Natural killer cell (primary cell): ENCODE measurements around the gene APOBR. TPM values are rescaled to one million over a fixed set of nuclear protein-coding genes. Genes with fewer than 3 reads are reported as not detected.
"Not testable (repeated sequence)": the region's sequence is repeated elsewhere in the genome, so short reads cannot be mapped to it uniquely, and the experiment has no call there.

Experiments used
- ATAC-seq, 3 donors: fragments of 150-1000 bp in 2 of 3; fragments of 200-7000 bp in 1 of 3; cut with Tn5 transposase; 1 replicate in 1 of 3; 2 replicates in 2 of 3; pipeline ENCODE4 v1.10.0; 2021; ENCODE audit warnings: mild to moderate bottlenecking in 2 of 3, moderate library complexity in 2 of 3
- DNase-seq, 2 donors: peaks; one replicate each; pipeline versions ENCODE4 v3.0.0 to v3.0.0-alpha.2; 2013 to 2021; ENCODE audit warnings: mixed read lengths in 1 of 2
- H3K27ac ChIP-seq: one replicate; pipeline ENCODE4 v1.5.1; 2013; ENCODE audit warnings: mild to moderate bottlenecking, low read length
- H3K27me3 ChIP-seq: one replicate; pipeline ENCODE4 v1.6.1; 2013; ENCODE audit warnings: low read length; ENCODE audit not compliant: control insufficient read depth, insufficient read depth
- H3K36me3 ChIP-seq: one replicate; pipeline ENCODE4 v1.6.1; 2013; ENCODE audit warnings: low read length; ENCODE audit not compliant: control insufficient read depth, insufficient read depth
- H3K4me1 ChIP-seq: one replicate; pipeline ENCODE4 v1.6.1; 2013; ENCODE audit warnings: low read length; ENCODE audit not compliant: control insufficient read depth, insufficient read depth
- H3K4me3 ChIP-seq: one replicate; pipeline ENCODE4 v1.5.1; 2013; ENCODE audit warnings: low read length
- H3K9me3 ChIP-seq: one replicate; pipeline ENCODE4 v1.6.1; 2013; ENCODE audit warnings: low read length; ENCODE audit not compliant: control insufficient read depth, insufficient read depth
- H3K27ac Mint-ChIP-seq, 2 donors: one replicate each; pipeline ENCODE4 v1.8.0; 2022; ENCODE audit warnings: mild to moderate bottlenecking in 2 of 2, mixed read lengths in 2 of 2, moderate library complexity in 1 of 2
- H3K27me3 Mint-ChIP-seq, 2 donors: one replicate each; pipeline ENCODE4 v1.8.0; 2022; ENCODE audit warnings: low read depth in 2 of 2, mixed read lengths in 2 of 2
- H3K36me3 Mint-ChIP-seq: one replicate; pipeline ENCODE4 v1.8.0; 2022; ENCODE audit warnings: mixed read lengths
- H3K4me1 Mint-ChIP-seq, 2 donors: one replicate each; pipeline ENCODE4 v1.8.0; 2022; ENCODE audit warnings: mixed read lengths in 2 of 2
- H3K4me3 Mint-ChIP-seq: one replicate; pipeline ENCODE4 v1.8.0; 2022; ENCODE audit warnings: mild to moderate bottlenecking, moderate library complexity, mixed read lengths
- H3K9me3 Mint-ChIP-seq, 2 donors: one replicate each; pipeline ENCODE4 v1.8.0; 2022; ENCODE audit warnings: mixed read lengths in 2 of 2
- WGBS: methylation state at CpG from one replicate; pipeline ENCODE4 v1.1.7; 2013; ENCODE audit warnings: missing lambda C conversion rate; ENCODE audit not compliant: insufficient coverage; 5-methylcytosine and 5-hydroxymethylcytosine counted together
- intact Hi-C: fragments of 100-400 bp; cut with micrococcal nuclease; formaldehyde crosslinking; loops from one replicate; pipeline ENCODE4 v1.14.2; 2022
- total RNA-seq, 4 donors: library from RNA; stranded (reverse); fragments of 120-200 nt in 1 of 4; gene quantifications; one replicate each; pipeline versions ENCODE4 v1.2.3 to v1.2.4, GENCODE V29; 2013 to 2022
- TF ChIP-seq, protein P1 (sequence below): fragments of 200-600 bp; IDR thresholded peaks from one replicate; pipeline ENCODE4 v1.8.0; 2022; ENCODE audit warnings: antibody characterized with exemption

The APOBR gene, protein sequence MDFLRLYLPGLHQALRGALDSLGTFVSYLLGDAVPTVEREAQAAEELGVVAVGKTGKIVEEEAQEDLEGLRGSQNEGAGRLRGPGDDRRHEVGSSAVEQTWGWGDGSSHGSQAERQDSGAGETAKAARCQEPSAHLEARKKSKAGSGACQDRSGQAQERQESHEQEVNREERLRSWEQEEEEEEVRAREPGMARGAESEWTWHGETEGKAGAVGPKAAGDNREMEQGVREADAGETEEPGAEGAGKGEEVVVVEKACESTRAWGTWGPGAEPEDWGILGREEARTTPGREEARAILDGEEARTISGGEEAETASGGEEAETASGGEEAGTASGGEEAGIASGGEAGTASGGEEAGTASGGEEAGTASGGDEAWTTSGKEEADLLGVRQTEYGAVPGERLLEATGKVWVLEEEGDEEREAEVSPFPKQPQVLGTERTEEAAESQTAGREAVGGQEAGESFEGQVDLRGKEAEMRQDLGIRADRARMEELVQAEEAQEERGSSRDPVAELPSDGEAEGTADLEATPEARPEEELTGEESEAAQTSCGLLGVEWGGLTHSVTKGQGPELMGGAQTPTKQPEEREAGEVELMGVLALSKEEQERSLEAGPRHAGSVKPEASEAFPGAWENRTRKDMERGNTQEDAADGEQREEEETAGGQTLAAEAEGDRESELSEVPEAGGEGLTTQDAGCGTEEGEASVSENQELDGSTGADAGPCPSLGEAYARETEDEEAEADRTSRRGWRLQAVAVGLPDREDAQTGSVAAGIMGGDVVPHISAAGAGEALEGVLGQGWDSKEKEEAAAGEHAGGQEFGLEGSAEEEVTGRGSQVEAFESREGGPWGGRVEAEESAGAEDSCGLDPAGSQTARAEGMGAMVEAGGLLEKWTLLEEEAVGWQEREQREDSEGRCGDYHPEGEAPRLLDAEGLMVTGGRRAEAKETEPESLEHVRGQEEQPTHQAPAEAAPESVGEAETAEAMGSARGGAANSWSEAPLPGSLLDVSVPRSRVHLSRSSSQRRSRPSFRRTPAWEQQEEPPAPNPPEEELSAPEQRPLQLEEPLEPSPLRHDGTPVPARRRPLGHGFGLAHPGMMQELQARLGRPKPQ
- 10 to 100 TPM; 64.9 to 84.8 (median 83.0) TPM for total RNA-seq
- total RNA-seq (2013) = 29.2 TPM

DNA sequence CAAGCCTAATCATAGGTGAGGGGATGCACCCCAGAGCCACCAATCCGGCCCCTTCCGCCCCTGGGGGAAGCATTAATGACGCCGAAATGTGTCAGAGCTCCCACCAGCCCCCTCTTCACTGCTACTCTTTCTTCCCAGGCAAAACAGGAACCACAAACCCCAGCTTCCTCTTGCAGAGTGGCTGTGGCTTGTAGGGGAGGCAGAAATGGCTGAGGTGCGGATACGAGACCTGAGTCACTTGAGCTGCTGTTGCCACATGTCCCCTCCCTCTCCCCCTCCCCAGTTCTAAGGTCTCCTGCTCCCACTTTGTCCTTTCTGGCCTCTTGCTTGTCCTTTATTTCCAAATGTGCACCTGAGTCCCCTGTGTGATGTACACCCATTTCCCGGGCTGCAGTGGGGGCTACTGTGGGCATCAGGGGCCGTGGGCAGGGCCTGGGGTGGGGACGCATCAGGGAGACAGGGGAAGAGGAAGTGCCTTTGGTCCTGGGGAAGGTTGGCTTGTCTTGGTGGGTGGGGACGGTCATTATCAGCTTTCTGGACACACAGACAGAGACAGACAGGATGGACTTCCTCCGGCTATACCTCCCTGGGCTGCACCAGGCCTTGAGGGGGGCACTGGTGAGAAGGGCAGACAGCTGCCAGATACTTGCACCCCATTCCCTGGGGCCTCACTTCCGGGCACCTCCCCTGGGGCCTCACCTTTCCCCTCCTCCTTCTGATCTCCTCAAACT, at the start of gene APOBR:
Gene APOBR (plus strand): TSS at position 523 of the 731 bp plus-strand sequence. CDS start 39 bp downstream, at position 562.
- Mint-ChIP-seq H3K36me3 (no peaks in the 10 kb centered on the region), H3K4me3 (peak within 1 kb of the TSS; percentile 99), H3K4me1 (peaks cover 51 to 78% of the 10 kb centered on the region in 2 donors), H3K27me3 (no peaks in the 10 kb centered on the region), H3K27ac (peak within 1 kb of the TSS; percentile 98 to 100), H3K9me3 (no peaks in the 10 kb centered on the region)
- TF ChIP-seq, protein P1, sequence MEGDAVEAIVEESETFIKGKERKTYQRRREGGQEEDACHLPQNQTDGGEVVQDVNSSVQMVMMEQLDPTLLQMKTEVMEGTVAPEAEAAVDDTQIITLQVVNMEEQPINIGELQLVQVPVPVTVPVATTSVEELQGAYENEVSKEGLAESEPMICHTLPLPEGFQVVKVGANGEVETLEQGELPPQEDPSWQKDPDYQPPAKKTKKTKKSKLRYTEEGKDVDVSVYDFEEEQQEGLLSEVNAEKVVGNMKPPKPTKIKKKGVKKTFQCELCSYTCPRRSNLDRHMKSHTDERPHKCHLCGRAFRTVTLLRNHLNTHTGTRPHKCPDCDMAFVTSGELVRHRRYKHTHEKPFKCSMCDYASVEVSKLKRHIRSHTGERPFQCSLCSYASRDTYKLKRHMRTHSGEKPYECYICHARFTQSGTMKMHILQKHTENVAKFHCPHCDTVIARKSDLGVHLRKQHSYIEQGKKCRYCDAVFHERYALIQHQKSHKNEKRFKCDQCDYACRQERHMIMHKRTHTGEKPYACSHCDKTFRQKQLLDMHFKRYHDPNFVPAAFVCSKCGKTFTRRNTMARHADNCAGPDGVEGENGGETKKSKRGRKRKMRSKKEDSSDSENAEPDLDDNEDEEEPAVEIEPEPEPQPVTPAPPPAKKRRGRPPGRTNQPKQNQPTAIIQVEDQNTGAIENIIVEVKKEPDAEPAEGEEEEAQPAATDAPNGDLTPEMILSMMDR = no peak
- Histone ChIP-seq H3K27ac (peak within 1 kb of the TSS; percentile 96), H3K9me3 (no peaks in the 10 kb centered on the region), H3K4me1 (peaks cover 87% of the 10 kb centered on the region), H3K4me3 (peak within 1 kb of the TSS; percentile 48), H3K36me3 (peaks cover 20% of the 10 kb centered on the region), H3K27me3 (no peaks in the 10 kb centered on the region)
- intact Hi-C loops = loop anchor here (1.0 to 10.0 kb wide), 3 partner anchors 55 to 353 kb away; no protein-coding TSS in a partner anchor
- DNase-seq (peak; percentile 79 to 95), ATAC-seq (peak; percentile 71 to 86 (median 80))
- under 1% methylated on average over 12 of the region's 12 CpGs for WGBS

DNA sequence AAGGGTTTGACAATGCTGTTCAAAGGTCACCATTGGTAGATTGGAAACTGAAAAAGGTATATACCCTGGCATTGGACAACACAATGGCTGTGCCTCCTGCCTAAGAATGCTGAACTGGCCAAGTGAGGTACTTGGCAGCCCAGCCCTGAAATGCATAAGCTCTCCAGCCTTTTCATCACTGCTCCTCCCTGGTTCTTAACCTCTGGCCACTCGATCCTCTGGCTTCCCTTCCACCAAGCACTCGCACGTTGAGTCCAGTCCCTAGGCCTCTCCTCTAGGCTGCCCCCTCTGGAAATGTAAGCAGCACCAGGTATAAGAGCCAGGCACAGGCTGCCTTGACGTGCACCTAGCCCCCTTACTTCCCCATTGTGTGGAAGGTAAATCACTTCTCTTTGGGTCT, 48.1 kb upstream of the APOBR start:
- H3K4me1 ChIP-seq, H3K36me3 ChIP-seq, intact Hi-C loops, H3K4me3 ChIP-seq, ATAC-seq, H3K4me3 Mint-ChIP-seq, H3K36me3 Mint-ChIP-seq, H3K9me3 Mint-ChIP-seq, H3K27me3 ChIP-seq, H3K4me1 Mint-ChIP-seq, H3K27me3 Mint-ChIP-seq, DNase-seq, H3K9me3 ChIP-seq, H3K27ac Mint-ChIP-seq, H3K27ac ChIP-seq: not testable (repeated sequence)
- WGBS = no CpG with 5 or more reads among the region's 4 CpGs

DNA sequence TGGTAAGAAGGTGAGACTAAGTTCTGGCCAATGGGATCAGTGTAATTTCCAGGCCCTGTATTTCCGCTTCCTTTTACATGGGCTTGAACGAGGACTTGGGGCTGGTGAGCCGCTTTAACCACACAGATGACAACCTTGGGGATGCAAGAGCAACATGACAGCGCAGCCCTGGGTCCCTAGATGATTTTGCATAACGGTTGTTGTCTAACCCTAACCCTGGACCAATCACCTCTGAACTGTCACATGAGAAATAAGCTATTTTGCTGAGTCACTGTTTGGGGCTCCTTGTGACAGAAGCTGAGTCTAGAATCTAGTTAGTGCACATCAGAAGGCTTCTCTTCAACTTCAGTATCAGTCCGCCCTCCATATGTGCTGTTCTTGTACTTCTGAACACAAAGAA, 47.4 kb upstream of the APOBR start:
- H3K27ac ChIP-seq, H3K27ac Mint-ChIP-seq, H3K9me3 ChIP-seq, H3K4me3 Mint-ChIP-seq, DNase-seq, H3K4me1 Mint-ChIP-seq, H3K9me3 Mint-ChIP-seq, intact Hi-C loops, H3K4me3 ChIP-seq, H3K27me3 Mint-ChIP-seq, H3K36me3 Mint-ChIP-seq, H3K4me1 ChIP-seq, H3K36me3 ChIP-seq, H3K27me3 ChIP-seq: not testable (repeated sequence)
- ATAC-seq = peak in 1 of 3 donors; percentile 22
- WGBS = no CpG with 5 or more reads among the region's 6 CpGs

DNA sequence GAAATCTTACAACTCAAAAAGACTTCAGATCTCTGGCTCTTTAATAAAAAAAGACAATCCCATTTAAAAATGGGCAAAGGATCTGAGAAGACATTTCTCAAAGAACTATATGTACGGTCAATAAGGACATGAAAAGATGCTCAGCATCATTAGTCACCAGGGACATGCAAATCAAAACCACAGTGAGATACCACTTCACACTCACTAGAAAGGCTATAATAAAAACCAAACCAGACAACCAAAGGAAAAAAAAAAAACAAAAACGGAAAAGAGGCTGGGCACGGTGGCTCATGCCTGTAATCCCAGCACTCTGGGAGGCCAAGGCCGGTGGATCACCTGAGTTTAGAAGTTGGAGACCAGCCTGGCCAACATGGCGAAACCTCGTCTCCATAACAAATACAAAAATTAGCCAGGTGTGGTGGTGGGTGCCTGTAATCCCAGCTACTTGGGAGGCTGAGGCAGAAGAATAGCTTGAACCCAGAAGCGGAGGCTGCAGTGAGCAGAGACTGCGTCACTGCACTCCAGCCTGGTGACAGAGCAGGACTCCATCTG, 20.7 kb upstream of the APOBR start:
- Mint-ChIP-seq H3K9me3 (no peaks in the 10 kb centered on the region), H3K27me3 (no peaks in the 10 kb centered on the region), H3K4me3 (no peak overlapping the region), H3K27ac (peak overlapping the region; percentile 73 to 83), H3K36me3 (no peaks in the 10 kb centered on the region), H3K4me1 (peaks cover 8 to 11% of the 10 kb centered on the region in 2 donors)
- intact Hi-C loops = no loop called here
- H3K4me3 ChIP-seq = no peak overlapping the region
- H3K9me3 ChIP-seq = no peaks in the 10 kb centered on the region
- WGBS = 57% methylated on average over 6 of the region's 8 CpGs
- H3K4me1 ChIP-seq = peaks cover 7% of the 10 kb centered on the region
- no peaks in the 10 kb centered on the region for H3K27me3 ChIP-seq
- ATAC-seq (peak in 2 of 3 donors; percentile 61 to 77), DNase-seq (no peak)
- H3K36me3 ChIP-seq = peaks cover 24% of the 10 kb centered on the region
- H3K27ac ChIP-seq = no peak overlapping the region
- TF ChIP-seq, protein P1 = no peak
